Lower leg skin (tissue), 3 donors: ENCODE measurements around the gene VANGL2.

Experiments
- POLR2A ChIP-seq, 2 donors: fragments of 450-650 bp; IDR thresholded peaks; one replicate each; pipeline ENCODE4 v1.6.1; 2016 to 2017; ENCODE audit warnings: antibody characterized with exemption in 2 of 2, mild to moderate bottlenecking in 1 of 2, moderate library complexity in 1 of 2
- TF ChIP-seq, protein P1 (sequence below), 3 donors: fragments of 450-650 bp; IDR thresholded peaks; one replicate each; pipeline ENCODE4 v1.5.1; 2016; ENCODE audit warnings: antibody characterized with exemption in 3 of 3, mild to moderate bottlenecking in 3 of 3, moderate library complexity in 2 of 3

DNA sequence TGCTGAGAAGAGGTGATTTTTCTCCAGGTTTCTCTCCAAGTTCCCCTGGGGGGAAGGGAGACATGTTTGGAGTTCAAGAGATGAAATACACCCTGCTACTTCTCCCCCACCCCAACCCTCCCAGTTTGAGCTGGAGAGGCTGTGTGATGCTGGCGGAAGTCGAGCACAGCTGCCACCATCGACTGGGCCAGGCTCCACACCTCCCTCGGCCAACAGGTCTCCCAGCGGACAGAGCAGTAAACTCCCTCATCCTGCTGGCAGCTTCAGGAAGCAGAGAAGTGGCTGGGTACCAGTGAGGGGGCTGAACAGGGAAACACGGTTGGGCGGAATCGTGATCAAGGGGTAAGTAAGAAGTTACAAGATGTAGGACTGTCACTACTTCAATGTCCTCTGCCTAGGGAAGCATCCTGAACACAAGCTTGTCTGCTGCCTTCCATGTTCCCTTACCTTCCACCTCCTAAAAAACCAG lies 40.1 kb upstream of the VANGL2 start:
- TF ChIP-seq, protein P1, sequence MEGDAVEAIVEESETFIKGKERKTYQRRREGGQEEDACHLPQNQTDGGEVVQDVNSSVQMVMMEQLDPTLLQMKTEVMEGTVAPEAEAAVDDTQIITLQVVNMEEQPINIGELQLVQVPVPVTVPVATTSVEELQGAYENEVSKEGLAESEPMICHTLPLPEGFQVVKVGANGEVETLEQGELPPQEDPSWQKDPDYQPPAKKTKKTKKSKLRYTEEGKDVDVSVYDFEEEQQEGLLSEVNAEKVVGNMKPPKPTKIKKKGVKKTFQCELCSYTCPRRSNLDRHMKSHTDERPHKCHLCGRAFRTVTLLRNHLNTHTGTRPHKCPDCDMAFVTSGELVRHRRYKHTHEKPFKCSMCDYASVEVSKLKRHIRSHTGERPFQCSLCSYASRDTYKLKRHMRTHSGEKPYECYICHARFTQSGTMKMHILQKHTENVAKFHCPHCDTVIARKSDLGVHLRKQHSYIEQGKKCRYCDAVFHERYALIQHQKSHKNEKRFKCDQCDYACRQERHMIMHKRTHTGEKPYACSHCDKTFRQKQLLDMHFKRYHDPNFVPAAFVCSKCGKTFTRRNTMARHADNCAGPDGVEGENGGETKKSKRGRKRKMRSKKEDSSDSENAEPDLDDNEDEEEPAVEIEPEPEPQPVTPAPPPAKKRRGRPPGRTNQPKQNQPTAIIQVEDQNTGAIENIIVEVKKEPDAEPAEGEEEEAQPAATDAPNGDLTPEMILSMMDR (IDR thresholded peaks at IDR 0.05) = no peak
- no peak for TF ChIP-seq POLR2A (IDR thresholded peaks at IDR 0.05)
